Activated T-cell treated with anti-CD3 and anti-CD28 coated beads, Interleukin-2, amount 50 U/mL, for 48 hours (primary cell): ENCODE measurements around the gene FBXO30.

ENCODE experiments used
- DNase-seq, 2 experiments: peaks; one replicate each; pipeline ENCODE4 v3.0.0-alpha.2; 2020

The FBXO30 gene

GRCh38 chr6:145815309-145816274 is 997 bp upstream of the FBXO30 start:
- no peak for DNase-seq

GRCh38 chr6:145814035-145814500 is 527 bp downstream of the FBXO30 start:
- peak; percentile 51 to 57 for DNase-seq

- no peak for DNase-seq
These were observed 1.1 kb downstream of the FBXO30 start for GRCh38 chr6:145813285-145814034.

GRCh38 chr6:145811741-145812140 is 2.9 kb downstream of the FBXO30 start:
- DNase-seq, result no peak

GRCh38 chr6:145809785-145810184 is 4.8 kb downstream of the FBXO30 start:
- DNase-seq, result no peak

GRCh38 chr6:145809211-145809610 is 5.4 kb downstream of the FBXO30 start:
- DNase-seq, result no peak

- DNase-seq, result no peak
These were observed 6.4 kb downstream of the FBXO30 start for GRCh38 chr6:145808239-145808638.

GRCh38 chr6:145802141-145802540 is 12.5 kb downstream of the FBXO30 start:
- DNase-seq, result no peak

GRCh38 chr6:145801021-145801420 is 13.6 kb downstream of the FBXO30 start:
- no peak for DNase-seq

- DNase-seq, result no peak
These were observed 16.1 kb downstream of the FBXO30 start for GRCh38 chr6:145798530-145798929.

GRCh38 chr6:145789443-145789842 is 25.2 kb downstream of the FBXO30 start:
- DNase-seq, result no peak

GRCh38 chr6:145787688-145788087 is 26.9 kb downstream of the FBXO30 start:
- no peak for DNase-seq

- no peak for DNase-seq
These were observed 29.9 kb downstream of the FBXO30 start for GRCh38 chr6:145784683-145785082.

GRCh38 chr6:145783796-145784195 is 30.8 kb downstream of the FBXO30 start:
- no peak for DNase-seq

- no peak for DNase-seq
These were observed 41.7 kb downstream of the FBXO30 start for GRCh38 chr6:145772846-145773245.

- no peak for DNase-seq
These were observed 49.1 kb downstream of the FBXO30 start for GRCh38 chr6:145765449-145765848.

GRCh38 chr6:145763742-145764141 is 50.9 kb downstream of the FBXO30 start:
- no peak for DNase-seq

GRCh38 chr6:145761584-145761983 is 53.0 kb downstream of the FBXO30 start:
- DNase-seq, result no peak

GRCh38 chr6:145758113-145758512 is 56.5 kb downstream of the FBXO30 start:
- DNase-seq, result no peak

GRCh38 chr6:145756170-145756662 is 58.4 kb downstream of the FBXO30 start:
- no peak for DNase-seq

GRCh38 chr6:145755682-145756081 is 58.9 kb downstream of the FBXO30 start:
- no peak for DNase-seq

- no peak for DNase-seq
These were observed 62.0 kb downstream of the FBXO30 start for GRCh38 chr6:145752638-145753037.

GRCh38 chr6:145749632-145750031 is 65.0 kb downstream of the FBXO30 start:
- no peak for DNase-seq

- no peak for DNase-seq
These were observed 68.7 kb downstream of the FBXO30 start for GRCh38 chr6:145745861-145746260.
